Activated gamma-delta T cell treated with anti-CD3 and anti-CD28 coated beads, Interleukin-2, amount 50 U/mL, for 16 hours (primary cell): ENCODE measurements around the gene KLKB1.
A peak's percentile ranks its signal among the peaks of the same experiment; 100 is the strongest.

Experiments used
- DNase-seq: peaks from one replicate; pipeline ENCODE4 v3.0.0-alpha.2; 2020; ENCODE audit warnings: low read depth

The KLKB1 gene

GRCh38 chr4:186227221-186227620 is at the start of gene KLKB1:
Gene KLKB1, plus strand, starts transcription at chr4:186227507. Its CDS starts 689 bp downstream, at chr4:186228196.
- no peak for DNase-seq

GRCh38 chr4:186188107-186188506 is 39.2 kb upstream of the KLKB1 start:
- DNase-seq, result no peak

GRCh38 chr4:186189656-186190055 is 37.7 kb upstream of the KLKB1 start:
- DNase-seq, result no peak

GRCh38 chr4:186190581-186191199 is 36.6 kb upstream of the KLKB1 start:
- DNase-seq, result peak; percentile 21

DNA sequence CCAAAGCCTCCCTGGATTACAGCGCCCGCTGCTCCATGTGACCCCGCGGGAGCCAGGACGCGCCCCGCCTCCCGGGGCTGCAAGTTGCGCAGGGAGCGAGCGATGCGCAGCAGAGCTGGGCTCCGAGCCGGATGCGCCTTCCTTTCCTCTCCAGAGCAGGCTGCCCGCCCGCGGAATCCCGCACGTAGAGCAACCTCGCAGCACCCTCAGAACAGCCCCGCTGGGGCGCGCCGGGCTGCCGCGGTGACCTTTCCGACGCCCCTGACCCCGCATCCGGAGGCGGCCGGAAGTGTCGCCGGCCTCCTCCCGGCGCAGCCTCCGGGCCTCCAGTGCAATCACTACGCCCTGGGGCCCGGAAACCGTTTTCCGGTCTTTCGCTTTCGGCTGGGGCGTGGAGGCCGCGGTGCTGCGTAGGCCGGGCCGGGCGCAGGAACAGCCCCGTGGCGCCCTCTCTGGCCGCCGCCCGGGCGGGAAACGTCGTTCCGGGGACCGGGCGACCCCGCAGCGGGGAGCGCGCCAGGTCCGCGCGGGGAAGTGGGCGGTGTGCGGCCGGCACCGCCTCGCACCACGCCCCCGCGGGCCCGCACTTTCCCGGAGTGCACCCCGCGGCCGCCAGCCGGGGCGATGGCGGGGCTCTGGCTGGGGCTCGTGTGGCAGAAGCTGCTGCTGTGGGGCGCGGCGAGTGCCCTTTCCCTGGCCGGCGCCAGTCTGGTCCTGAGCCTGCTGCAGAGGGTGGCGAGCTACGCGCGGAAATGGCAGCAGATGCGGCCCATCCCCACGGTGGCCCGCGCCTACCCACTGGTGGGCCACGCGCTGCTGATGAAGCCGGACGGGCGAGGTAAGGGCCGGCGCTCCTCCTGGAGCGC is 35.9 kb upstream of the KLKB1 start, which contains the start of gene CYP4V2:
CYP4V2 (plus strand) TSS at position 368 of the 866 bp plus-strand sequence; CDS start at position 625, 257 bp downstream.
- DNase-seq, result peak; percentile 74

GRCh38 chr4:186192066-186192612 is 35.2 kb upstream of the KLKB1 start:
- no peak for DNase-seq

DNA sequence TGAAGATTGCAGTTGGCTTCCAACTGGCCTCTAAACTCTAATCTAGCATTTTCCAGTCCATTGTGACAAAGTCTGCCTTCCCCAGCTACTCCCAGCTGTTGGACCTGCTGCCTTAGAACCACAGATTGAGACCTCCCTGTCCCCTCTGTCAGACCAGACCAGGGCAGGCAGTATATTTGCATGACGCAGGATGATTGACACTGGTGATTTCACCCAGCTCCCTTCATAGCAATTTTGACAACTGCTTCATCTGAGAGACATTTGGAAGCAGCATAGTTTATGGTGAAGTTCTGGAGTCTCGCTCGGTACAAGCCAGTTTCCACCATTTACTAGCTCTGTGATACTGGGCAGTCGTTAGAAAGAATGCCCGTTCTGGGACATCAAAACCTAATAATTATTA is 33.5 kb upstream of the KLKB1 start:
- DNase-seq, result no peak

- no peak for DNase-seq
Measured at GRCh38 chr4:186196063-186196462, 31.2 kb upstream of the KLKB1 start.

DNA sequence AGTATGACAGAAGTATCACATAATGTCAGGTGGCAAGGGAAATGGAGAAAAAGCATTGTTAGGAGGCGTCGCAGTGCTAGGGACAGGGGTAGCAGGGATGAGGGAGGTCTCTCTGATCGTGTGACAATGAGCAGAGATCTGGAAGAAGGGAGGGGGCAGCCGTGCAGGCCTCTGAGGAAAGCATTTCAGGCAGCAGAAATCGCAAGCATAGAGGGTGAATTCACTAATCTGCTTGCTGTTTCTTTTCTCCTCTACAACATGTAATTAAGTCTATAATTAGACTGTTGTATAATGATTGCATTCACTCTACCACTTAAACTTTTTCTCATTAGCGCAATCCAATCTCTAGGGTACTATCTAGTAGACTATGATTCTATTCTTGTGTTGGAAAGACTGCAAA is 26.8 kb upstream of the KLKB1 start:
- DNase-seq, result no peak

DNA sequence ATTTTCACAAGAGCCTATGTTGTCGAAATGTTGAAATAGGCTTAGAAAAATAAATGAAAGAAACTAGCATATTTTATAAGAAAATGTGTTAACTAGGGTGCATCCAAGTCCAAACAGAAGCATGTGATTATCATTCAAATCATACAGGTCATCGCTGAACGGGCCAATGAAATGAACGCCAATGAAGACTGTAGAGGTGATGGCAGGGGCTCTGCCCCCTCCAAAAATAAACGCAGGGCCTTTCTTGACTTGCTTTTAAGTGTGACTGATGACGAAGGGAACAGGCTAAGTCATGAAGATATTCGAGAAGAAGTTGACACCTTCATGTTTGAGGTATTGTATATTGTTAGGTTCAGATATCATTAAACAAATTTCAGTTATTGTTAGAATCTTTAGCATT is 26.3 kb upstream of the KLKB1 start:
- no peak for DNase-seq

DNA sequence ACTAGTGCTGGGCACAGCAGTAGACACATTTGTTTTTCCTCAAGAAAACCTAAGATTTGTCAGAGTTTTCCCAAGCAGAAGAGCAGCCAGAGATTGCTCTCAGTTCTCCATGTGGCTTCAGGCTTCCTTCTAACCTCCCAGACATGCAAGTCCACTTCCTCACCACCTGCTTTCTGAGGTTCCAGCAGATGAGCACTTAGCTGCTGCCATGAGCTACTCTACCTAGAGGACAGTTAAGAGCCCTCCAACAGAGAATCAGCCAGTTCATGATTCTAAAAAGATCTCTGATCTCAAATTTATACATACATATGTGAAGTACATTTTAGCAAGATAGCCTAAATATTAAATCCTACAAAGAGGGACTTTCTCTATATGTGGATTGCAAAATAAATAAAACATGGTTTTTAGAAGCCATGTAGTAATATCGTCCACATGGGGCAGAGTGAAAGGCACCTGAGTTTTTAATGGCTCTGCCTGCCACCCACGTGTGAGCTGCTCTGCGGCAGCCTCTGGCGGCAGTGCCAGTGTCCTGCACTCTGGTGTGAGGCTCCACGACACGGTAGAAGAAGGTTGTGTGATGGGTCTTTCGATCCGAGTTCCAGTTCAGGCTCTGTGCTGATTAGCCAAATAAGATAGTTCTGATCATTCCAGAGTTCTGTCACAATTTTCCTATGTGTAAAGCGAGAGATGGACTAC is 25.6 kb upstream of the KLKB1 start:
- peak; percentile 27 for DNase-seq

DNA sequence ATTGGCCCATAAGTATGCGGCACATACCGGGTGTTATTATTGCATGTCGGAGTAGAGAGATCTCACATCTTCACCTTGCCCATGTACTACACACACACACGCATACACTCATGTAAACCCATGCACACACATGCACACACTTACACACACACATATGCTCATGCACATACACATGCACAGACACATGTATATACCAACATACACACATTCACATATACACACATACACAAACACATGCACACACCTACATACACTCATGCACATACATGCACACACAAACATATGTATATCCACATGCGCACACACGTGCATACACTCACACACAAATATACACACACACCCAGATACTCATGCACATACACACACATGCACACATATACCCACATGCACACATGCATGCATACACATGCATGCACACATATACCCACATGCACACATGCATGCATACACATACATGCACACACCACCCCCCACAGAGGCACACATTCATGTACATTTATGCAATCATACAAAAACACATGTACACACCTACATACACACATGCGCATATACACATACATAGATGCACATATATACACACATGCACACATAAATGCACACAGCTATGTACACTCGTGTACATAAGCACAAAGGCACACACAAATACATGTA is 24.7 kb upstream of the KLKB1 start:
- no peak for DNase-seq

DNA sequence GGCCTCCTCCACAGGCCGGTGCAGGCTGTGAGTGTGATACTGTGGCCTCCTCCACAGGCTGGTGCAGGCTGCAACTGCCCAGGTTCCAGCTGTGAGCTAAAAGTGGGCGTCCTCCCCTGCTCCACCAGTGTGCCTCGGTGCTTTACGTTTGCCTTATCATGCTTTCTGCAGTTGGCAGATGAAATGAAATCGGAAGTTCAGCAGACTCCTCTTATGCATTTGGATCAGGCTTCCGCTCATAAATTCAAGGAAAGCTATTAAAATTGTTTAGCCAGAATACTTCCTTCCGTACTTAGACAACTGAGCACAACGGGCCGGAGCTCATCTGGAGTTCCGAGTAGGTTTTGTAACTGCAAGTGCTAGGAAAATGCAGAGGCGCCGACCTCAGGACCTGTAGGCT is 23.9 kb upstream of the KLKB1 start:
- no peak for DNase-seq

DNA sequence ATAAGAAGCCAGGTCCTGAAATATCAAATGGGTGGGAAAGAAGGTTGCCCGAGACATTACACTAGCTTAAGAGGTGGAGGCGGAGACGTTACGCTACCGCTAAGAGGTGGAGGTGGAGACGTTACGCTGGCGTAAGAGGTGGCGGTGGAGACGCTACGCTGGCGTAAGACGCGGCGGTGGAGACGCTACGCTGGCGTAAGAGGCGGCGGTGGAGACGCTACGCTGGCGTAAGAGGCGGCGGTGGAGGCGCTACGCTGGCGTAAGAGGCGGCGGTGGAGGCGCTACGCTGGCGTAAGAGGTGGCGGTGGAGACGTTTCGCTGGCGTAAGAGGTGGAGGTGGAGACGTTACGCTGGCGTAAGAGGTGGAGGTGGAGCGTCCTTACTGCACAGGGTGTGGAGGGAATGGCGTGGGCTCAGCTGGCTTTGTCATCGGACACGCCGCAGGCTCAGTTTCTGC is 23.2 kb upstream of the KLKB1 start:
- no peak for DNase-seq

DNA sequence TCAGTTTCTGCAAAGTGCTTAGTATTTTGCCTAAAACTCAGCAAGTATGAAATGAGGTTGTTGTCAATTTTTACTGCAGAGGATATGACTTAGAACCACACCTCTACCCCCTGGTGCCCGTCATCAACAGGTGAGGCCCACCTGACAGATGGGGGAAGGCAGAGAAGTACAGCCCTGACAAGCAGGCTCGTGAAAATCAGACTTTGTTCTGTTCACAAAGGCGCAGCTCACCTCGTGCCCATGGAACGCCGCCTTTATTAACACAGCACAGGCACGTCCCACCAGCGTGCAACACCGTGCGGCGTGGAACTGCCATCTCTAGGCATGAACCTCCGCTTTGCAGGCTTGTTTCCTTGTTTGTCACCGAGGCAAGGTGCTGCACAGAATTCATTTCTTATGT is 22.6 kb upstream of the KLKB1 start:
- DNase-seq, result no peak

DNA sequence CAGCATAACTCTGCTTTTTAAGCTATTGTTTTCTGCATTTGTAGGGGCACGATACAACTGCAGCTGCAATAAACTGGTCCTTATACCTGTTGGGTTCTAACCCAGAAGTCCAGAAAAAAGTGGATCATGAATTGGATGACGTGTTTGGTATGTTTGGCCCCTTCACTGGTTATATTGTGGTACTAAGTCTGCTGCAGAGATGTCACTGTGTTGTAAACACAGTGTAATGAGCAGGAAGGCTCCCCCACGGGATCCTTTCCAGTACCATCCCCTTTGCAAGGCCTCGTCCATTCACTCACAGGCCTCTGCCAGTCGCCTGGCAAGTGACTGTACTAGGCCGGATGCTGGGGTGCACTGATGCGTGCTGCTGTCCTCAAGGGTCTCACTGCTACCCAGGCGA is 22.2 kb upstream of the KLKB1 start:
- no peak for DNase-seq

GRCh38 chr4:186216465-186217024 is 10.8 kb upstream of the KLKB1 start:
- DNase-seq, result no peak

DNA sequence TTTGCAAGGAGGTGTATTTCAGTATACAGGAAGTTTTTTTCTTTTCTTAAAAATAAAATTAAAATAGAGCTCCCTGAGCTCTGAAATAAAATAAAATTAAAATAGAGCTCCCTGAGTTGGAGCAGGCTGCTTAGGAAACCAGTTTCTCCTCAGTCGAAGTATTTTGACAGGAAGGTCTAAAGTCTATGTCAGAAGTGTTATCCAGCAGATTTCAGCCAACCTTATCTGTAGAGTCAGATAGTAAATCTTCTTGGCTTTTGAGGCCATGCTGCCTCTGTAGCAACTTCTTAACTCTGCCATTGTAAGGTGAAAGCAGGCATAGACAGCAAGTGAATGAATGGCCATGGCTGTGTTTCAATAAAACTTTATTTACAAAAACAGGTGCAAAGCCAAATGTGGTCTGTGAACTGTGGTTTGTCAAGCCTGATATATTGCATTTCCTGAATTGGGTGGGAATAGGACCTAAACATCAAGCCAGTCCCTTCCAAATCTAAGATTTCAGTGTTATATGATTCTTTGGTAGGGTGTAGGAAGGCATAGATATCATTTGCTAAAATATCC is 9.5 kb upstream of the KLKB1 start:
- DNase-seq, result no peak

DNA sequence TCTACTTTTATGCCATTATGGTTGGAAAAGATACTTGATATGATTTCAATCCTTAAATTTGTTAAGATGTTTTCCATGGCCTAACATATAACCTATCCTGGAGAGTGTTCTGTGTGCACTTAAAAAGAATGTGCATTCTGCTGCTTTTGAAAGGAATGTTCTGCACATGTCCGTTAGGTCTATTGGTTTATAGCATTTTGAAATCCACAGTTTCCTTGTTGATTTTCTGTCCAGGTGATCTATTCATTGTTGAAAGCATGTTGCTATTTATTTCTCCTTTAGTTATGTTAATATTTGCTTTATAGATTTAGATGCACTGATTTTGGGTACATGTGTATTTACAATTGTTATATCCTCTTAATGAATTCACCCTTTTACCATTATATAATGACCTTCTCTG is 5.7 kb upstream of the KLKB1 start:
- no peak for DNase-seq

DNA sequence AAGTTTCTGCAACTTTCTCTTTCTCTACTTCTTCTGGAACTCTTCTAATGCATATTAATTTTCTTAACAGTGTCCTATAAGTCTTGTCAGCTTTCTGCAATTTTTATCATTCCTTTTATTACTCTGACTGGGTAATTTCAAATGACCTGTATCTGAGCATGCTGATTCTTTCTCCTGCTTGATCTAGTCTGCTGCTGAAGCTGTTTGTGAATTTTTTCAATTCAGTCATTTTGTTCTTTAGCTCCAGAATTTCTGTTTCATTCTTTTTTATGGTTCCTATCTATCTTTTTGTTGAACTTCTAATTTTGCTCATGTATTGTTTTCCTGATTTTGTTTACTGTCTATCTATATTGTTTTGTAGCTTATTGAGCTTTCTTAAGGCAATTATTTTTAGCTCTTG is 1.5 kb upstream of the KLKB1 start:
- DNase-seq, result no peak

GRCh38 chr4:186226521-186227189 is 652 bp upstream of the KLKB1 start:
- no peak for DNase-seq
